HG02973 (cell line): Measurements from ENCODE around the gene ECE2.

Experiments
- ATAC-seq: cut with Tn5 transposase; IDR thresholded peaks from one replicate; pipeline ENCODE4 v1.9.1; 2021; ENCODE audit warnings: moderate library complexity; ENCODE audit not compliant: unreplicated experiment

ECE2 gene

DNA sequence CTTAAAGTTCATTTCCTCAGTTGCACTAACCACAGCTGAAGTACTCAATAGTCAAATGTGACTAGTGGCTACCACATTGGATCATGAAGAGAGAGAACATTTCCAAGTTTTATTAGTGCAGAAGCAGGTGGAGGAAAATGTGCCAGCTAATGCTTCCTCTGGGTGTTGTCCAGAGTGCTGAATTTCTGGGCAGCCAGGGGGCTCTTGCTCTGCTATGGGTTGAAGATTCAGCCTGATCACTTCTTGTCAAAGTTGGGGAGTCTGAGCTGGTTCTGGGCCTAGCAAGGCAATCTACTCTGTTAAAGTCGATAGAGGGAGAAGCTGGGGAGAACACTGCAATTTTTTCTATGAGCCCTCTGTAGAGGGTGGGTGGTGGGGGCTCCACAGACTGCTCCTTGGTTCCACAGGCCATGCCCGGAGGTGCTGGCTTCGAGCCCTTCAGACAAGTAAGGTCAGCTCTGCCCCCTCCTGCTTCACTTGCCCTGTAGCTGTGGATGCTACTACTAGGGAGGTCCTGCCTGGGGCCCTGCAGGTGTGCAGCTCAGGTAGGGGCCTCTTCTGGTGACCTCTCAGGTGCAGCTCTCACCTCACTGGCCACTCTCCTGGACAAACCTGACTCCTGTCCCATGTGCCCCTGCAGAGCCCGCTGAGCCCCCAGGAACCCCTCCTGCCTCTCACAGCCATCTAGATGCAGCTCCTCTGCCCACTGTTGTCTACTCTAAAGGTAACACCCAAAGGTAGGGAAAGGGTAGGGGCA, 35.3 kb upstream of the ECE2 start:
- no peak for ATAC-seq

DNA sequence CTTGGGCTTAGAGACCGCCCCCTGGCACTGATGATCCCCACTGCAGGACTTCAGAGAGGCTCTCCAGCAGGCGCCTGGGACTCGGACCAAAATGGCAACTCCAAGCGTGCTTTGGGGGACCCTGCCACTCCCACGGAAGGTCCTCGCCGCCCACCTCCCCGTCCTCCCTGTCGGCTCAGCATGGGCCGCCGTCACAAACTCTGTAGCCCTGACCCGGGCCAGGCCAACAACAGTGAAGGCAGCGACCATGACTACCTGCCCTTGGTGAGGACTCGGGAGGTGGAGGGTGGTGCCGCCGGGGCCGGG, 34.7 kb upstream of the ECE2 start:
- no peak for ATAC-seq

DNA sequence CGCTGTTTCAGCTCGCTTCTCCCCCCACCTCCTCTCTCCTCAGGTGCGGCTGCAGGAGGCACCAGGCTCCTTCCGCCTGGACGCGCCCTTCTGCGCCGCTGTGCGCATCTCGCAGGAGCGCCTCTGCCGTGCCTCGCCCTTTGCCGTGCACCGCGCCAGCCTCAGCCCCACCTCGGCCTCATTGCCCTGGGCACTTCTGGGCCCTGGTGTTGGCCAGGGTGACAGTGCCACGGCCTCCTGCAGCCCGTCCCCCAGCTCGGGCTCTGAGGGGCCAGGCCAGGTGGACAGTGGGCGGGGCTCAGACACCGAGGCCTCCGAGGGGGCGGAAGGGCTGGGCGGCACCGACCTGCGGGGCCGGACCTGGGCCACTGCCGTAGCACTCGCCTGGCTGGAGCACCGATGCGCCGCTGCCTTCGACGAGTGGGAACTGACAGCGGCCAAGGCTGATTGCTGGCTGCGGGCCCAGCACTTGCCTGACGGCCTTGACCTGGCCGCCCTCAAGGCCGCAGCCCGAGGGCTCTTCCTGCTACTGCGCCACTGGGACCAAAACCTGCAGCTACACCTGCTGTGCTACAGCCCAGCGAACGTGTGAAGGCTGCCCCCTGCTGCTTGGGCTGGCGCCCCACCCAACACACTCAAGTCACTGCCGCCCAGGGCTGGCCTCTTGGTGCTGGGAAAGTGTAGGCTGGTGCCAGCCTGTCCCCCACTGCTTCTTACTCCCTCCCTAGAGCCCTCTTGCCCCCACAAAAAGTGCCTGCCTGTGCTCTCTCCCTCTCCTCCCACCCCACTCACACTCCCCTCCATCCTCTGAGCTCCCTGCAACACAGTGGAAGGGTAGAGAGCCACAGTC, 34.1 kb upstream of the ECE2 start:
- no peak for ATAC-seq

DNA sequence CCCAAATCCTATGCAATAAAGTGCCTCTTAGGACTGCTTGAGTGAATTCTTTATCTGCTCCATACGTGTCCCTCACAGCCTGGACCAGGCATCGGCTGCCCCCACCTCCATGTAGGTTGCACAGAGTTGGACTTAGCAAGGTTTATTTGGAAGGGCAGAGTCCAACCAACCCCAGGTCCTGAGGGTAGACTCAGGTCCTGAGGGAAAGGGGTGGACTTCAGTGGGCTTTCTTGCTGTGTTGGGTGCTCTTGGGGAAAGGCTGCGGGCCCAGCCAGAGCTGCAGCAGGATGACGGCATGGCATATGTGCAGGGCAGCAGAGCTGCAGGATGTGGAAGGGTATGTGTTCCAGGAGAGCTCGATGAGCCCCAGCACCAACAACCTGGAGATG, 33.5 kb upstream of the ECE2 start:
- no peak for ATAC-seq

DNA sequence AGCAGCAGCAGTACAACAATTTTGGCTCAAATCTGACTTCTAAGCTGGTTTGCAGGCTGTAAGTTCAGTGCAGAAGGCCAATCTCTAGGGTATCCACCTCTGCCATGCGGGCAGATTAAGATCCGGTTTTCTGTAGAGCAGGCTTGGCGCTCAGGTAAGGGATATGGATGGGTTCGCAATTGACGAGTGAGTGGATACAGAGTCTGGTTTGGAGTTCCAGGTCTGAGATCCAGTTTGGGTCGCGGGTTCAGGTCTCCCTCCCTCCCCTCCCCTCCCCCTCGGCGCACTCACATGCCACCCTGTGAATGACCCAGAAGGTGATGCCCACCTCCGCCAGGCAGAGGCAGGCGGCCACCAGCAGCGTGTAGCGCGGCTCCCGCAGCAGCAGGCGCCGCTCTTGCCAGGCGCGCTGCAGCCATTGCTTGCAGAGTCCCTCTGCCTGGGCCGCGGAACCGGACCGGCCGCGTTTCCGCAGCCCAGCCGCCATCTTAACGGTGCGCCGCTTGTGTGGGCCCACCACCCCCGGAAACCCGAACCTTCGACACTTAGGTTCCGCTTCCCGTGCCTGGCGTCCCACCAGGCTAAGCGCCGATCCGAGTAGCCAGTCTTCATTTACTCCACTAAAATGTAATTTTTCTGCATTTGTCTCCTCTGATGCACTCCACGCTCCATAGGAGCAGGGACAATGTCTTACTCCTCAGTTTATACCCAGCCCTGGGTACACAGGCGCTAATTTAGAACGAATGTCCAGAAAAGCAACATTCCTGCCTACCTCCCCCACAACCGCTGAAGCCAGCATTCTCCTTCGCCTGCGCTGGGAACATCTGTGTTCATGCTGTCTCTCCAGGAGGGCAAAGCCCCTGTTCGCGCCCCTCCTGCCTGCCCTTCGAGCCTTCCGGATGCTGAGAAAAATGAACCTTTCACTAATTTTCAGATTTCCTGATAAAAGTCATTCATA, 27.1 kb upstream of the ECE2 start, which contains the start of gene ALG3:
ALG3 (minus strand) TSS at position 509 of the 958 bp plus-strand sequence; CDS start at position 487, 22 bp downstream.
- peak; percentile 34 for ATAC-seq

DNA sequence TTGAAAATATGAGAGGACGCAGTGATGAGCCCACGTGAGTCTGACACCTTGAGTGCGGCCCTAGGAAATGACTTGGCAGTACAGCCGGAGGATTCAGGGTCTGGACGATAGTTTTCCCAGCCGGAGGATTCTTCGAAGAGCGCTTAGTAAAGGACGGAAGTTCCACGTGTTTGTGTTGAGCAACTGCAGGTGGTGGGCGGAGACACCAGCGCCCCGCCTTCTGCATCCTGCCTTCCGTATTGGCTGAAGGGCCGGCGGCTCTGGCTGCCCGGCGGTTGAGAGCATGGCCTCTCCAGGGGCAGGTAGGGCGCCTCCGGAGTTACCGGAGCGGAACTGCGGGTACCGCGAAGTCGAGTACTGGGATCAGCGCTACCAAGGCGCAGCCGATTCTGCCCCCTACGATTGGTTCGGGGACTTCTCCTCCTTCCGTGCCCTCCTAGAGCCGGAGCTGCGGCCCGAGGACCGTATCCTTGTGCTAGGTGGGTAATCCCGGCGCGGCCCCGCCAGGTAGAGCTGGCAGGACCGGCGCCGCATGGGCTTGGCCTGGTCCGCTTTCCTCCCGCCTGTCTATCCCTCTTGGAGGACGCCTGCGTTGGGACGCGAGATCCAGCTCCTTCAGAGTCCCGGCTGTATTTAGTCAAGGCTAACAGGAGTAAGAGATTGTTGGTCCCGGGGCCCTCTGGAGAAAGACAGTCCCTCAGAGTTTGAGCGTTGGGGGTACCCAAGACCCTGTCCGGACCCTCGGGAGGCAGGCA, 26.2 kb upstream of the ECE2 start, which contains the start of gene EEF1AKMT4:
EEF1AKMT4 (plus strand) TSS at position 261 of the 755 bp plus-strand sequence; CDS start at position 284, 23 bp downstream.
- peak; percentile 86 for ATAC-seq

DNA sequence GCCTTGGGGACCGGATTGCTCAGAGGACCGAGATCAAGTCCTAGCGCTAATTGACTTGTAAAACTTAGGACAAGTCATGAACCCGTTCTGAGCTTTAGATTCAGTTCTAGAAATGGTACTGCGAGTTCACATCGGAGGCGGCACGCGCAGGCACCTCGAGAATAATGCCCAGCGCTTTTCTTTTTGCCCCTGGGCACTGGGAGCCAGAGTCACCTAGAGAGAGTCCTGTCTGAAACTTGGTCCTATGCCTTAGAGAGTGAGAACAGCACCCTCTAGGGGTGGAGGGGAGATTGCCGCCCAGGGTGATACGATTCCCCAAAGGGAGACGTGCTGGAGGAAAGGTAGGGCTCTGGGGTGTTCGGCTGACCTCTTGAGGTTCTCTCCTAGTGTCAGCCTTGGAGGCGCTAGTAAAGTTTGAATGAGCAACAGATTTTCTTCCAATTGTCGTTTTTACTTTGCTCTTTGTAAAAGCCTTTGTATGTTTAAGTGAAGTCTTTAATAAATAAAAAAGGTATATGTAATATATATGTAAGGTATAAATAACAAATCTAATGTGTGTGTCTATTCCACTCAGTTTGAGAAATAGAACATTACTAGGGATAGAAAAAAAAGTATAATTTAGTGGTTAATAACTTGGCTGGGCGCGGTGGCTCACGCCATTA, 25.5 kb upstream of the ECE2 start:
- ATAC-seq: peak; percentile 60

DNA sequence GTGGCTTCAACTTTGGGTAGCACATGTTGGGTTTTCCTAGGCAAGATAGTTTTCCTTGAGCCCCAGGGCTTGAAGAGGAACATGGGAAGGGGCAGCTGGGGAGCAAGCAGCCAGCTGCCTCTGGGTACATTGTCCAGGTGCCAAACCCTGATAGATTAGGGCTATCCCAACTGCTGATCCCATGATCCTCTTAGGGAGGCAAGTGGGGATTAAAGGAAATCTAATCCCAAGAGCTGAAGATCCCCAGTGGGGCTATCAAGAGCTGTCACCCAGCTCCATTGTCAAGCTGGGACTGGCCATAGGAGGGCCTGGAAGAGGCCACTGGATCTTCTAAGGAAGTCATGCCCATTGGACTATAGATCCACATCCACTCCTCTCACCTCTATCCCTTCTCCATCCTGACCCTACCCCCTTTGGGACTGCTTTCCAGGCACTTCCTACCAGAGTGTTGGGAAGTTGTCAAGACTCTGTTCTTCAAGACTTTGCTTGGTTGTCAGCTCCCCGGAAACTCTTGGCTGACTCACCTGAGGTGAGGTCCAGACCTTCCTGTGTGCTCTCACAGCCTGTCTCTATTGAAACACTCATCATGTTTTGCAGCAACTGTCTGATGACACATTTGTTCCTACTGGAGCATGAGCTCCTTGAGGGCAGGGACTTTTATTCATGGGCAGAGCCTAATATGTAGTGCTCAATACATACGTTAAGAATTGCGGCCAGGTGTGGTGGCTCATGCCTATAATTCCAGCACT, 20.4 kb upstream of the ECE2 start:
- ATAC-seq: no peak

DNA sequence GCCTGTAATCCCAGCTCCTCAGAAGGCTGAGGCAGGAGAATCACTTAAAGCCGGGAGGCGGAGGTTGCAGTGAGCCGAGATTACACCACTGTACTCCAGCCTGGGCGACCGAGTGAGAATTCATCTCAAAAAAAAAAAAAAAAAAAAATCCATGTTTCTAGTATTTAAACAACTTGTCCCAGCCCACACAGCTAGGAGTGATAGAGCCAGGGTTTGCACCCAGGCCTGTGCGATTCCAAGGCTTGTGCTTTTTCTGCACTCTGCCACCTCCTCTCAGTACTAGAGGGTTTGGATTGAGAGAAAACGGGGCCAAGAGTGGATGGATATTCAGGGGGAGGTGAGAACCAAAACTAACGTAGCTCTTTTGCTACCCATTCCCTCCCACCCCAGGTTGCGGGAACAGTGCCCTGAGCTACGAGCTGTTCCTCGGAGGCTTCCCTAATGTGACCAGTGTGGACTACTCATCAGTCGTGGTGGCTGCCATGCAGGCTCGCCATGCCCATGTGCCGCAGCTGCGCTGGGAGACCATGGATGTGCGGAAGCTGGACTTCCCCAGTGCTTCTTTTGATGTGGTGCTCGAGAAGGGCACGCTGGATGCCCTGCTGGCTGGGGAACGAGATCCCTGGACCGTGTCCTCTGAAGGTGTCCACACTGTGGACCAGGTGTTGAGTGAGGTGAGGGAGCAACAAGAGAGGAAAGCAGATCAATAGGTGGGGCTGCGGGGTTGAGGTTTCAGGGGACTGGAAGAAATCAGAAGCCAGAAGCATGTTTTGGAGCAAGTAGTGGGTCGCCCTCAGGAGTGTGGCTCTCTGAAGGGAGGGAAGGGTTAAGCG, 18.5 kb upstream of the ECE2 start:
- no peak for ATAC-seq

DNA sequence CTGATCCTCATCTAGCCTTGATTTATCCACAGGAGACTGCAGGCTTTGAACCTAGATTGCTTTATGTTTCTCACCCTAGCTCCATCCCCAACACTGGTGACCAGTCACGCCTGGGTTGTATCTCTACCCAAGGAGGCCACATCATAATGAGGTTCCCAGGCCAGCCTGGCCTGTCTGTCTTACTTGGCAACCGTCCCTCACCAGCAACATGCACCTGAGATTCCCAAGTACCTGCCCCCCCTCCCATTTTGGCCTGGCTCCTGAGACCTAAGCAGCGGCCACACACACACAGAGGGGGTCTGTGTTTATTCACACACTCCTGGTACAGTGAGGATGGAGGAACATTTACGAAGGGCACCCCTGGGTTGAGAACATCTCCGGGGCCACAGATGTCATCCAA, 16.9 kb upstream of the ECE2 start:
- no peak for ATAC-seq

DNA sequence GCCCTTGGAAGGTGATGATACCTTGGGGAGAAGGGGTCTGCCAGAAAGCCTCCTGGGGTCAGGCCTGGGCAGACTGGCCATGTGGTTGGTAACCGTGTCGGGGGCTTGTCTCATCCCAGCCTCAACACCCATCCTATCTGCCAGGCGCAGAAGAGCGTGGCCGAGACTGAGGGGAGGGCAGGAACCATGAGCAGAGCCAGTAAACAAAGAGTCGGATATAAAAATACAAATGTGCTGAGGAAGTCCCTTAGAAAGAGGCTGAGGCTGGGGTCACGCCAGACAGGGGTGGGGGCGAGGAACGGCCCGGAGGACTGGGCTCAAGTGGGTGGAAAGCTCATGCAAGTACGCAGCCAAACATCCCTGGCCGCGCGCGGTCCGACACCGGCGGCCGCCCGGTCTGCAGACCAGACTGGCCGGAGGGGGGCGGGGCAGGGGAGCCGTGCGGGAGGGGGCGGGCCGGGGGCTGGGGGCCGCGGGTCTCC, 16.4 kb upstream of the ECE2 start:
- ATAC-seq: no peak

DNA sequence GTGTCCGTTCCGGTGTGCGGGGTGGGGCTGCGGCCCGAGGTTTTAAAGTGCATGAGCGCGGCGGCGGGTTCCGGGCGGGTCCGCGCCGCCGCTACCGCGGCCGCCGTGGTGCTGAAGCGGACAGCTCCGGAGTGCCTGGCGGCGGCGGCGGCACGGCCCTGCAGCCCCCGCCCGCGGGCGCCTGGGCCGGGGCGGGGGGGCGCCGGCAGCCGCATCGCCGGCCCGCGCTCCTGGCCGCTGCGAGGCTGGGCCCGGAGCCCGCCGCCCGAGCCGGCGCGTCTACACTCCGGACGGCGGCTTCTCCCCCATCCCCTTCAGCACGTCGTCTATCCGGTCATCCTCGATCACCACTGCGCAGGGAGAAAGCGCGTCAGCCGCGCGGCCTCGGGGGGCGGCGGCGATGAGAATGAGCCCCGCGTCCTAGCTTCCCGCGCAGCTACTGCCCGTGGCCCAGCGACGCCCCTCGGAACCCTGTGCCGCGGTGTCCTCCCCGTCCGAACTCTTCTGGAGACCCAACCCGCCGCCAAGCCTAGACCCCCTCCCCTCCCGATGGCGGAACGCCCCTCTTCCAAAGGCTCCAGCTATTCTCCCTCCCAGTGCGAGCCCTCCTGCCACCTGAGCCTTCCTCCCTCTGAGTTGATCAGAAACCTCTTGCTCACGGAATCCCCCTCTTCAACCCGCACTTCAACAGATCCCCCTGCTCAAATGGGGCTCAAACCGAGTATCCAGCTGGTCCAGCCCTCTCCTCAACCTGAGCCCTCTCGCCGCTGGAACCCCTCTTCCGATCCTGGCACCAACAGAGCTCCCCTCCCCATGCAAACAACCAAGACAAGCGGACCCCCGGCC, 15.7 kb upstream of the ECE2 start:
- no peak for ATAC-seq

DNA sequence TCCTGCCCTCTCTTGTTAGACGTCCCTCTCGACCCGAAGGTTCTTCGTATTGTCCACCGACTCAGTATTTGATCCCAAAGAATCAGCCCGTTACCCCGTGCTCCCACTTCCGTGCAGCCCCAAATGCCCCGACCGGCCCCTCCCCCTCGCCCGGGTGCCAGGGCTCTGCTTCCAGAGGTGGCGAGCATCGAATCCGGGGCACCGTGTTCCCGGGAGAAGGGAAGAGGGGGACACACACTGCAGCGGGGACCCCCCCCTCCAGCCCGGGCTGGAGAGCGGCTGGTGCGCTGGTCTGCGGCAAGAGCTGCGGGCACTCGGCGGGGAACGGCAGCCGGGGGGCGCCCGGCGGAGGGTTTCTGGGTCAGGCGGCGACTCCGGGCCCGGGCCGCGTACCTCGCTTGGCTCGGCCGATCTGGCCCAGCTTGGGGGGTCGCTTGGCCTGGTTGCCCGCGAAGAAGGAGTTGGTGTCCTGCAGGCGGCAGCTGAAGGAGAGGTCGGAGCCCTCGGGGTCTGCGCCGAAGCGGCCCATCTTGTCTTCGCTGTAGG, 15.0 kb upstream of the ECE2 start:
- ATAC-seq: no peak

DNA sequence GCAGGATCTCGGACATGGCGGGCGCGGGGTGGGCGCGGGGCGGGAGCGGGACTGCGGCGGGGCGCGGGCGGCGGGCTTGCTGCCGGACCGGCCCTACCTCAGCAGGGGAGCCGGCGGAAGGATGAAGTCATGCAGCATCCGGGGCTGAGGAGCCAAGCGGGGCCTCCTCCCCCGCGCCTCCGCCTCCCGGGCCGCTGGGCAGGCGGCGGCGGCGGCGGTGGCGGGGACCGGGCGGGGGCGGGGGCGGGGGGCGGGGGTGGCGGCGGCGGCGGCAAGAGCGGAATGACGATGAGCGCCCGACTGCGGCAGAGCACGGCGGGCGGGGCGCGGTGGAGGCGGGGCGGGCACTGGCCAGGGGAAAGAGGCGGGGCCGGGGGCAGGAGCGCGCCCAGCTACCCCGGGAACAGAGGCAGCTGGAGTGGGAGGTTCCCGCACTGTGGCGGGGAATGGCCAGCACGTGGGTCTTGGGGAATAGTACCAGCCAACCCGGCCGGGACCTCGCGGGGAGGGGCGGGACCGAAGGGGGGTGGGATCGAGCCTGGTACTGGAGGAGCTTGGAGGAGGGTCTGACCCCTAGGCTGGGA, 14.5 kb upstream of the ECE2 start, which contains the start of gene CAMK2N2:
CAMK2N2 (minus strand) TSS at position 284 of the 584 bp plus-strand sequence; CDS start at position 16, 268 bp downstream.
- no peak for ATAC-seq

DNA sequence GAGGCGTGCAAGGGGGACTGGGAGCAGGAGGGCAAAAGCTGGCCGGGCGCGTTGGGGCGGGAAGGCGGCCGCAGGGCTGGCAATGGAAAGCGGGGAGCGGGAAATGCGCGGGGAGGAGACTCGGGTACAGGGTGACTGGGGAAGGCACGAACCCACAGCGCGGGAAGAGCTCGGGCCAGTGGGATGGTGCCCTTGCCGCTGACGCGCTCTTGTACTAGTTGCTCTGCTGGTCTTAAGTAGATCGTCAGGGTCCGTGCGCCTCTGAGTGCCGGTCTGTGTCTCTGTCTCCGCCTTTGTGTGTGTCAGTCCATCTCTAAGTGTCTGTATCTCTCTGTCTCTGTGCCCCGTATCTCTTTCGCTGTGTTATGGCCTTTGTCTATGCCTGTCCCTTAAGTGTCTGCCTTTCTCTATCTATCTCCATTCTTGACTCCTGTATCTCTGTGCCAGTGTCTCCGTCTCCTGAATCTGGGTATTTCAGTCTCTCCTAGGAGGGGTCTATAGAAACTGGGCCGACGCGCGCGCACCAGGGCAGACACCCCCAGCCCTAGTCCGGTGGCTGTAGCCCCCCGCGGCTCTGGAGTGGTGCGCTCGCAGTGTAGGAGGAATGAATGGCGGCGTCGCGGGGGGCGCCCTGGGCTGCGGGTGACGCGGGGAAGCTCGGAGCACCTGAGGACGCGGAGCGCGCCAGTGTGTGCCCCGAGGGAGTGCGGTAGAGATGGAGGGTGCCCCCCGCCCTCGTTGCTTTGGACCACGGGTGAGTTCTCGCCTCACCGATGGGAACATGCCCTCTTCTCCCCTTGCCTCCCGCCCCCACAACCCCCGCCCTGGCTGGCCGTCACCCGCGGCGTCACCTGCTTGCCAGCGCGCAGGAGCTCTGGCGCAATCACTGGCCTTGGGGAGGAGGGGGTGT, 13.7 kb upstream of the ECE2 start:
- no peak for ATAC-seq
